GM10266 (cell line): ENCODE data around the gene GSG1L2.

Source experiments
- DNase-seq: peaks from one replicate; pipeline ENCODE4 v3.0.0; 2012; ENCODE audit errors: extremely low spot score
- TF ChIP-seq, protein P1 (sequence below): IDR thresholded peaks from 2 replicates; pipeline ENCODE4 v1.5.1; 2012; ENCODE audit warnings: mild to moderate bottlenecking, low read depth; ENCODE audit not compliant: control insufficient read depth, insufficient read depth; ENCODE audit errors: missing control alignments

GSG1L2 gene

DNA sequence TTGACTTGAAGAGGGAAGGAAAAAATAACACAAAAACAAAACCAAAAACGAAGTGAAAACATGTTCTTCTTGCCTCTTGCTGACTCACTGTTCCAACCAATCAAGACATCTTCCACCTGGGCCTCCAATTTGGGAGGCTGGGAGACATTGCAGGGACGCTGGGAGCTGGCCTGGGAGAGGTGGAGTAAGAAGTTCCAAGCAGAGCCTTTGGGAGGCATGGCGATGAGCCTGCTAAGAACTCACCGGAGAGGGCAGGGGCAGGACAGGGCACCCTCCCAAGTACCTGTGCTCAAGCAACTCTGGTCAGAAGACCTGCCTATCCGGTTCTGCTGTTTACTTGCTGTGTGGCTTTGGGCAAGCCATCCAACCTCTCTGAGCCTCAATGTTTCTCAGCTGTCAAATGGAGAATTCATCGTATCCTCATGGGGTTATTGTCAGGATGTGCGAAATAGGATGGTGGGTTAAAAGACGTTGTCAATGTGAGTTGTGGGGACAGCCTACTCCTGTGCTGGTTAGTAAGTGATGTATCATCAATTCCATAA is 3.0 kb upstream of the GSG1L2 start:
- TF ChIP-seq, protein P1, sequence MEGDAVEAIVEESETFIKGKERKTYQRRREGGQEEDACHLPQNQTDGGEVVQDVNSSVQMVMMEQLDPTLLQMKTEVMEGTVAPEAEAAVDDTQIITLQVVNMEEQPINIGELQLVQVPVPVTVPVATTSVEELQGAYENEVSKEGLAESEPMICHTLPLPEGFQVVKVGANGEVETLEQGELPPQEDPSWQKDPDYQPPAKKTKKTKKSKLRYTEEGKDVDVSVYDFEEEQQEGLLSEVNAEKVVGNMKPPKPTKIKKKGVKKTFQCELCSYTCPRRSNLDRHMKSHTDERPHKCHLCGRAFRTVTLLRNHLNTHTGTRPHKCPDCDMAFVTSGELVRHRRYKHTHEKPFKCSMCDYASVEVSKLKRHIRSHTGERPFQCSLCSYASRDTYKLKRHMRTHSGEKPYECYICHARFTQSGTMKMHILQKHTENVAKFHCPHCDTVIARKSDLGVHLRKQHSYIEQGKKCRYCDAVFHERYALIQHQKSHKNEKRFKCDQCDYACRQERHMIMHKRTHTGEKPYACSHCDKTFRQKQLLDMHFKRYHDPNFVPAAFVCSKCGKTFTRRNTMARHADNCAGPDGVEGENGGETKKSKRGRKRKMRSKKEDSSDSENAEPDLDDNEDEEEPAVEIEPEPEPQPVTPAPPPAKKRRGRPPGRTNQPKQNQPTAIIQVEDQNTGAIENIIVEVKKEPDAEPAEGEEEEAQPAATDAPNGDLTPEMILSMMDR, result no peak
- no peak for DNase-seq

DNA sequence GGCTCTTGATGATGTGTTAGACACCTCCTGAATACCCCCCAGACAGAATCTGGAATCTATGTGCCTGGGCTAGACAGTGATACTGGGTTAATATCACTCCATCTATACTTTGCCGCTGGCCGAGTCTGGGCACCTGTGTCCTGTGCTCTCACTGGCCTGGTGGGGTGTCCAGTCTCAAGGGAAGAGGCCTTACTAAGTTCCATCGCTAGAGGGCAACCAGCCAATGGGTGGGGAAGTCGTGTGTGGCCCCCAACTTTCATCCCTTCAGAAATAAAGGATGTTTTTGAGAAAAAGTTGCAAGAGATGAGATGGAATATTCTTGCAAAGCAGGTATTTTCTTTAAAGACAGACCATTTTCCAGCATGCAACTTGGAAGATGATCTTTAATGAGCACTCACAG is 2.2 kb upstream of the GSG1L2 start:
- no peak for DNase-seq
- TF ChIP-seq, protein P1, result no peak

DNA sequence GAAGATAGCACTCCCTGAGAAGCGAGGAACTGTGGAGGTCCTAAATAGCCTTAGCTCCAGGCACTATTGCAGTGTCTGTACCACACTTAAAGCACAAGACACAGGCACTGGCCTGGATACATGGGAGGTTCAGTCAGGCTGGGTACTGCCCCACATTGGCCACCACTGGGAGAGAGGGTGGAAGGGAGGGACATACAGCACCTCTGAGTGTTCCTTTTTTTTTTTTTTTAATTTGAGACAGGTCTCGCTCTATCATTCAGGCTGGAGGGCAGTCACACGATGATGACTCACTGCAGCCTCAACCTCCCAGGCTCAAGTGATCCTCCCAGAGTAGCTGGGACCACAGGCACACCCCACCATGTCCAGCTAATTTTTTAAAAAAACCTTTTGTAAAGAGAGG is 1.4 kb downstream of the GSG1L2 start:
- TF ChIP-seq, protein P1, result no peak
- DNase-seq, result no peak

DNA sequence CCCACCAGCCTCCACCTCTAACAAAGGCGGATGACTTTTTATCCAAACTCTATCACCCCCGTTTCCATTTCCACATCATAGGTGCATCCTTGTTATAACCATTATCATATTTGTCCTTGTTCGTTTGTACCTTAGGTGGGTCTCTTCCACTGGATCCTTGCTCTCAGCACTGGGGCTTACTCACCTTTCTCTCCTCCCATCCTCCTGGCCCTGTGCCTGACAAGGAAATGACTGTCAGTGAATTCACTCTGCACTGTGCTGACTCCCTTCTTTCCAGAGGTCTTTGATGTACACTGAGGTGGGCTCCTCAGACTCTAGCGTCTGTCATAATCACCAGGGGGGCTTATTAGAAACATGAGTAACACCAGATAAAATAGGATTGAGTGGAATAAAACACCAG is 3.1 kb downstream of the GSG1L2 start:
- TF ChIP-seq, protein P1, result no peak
- DNase-seq, result no peak

DNA sequence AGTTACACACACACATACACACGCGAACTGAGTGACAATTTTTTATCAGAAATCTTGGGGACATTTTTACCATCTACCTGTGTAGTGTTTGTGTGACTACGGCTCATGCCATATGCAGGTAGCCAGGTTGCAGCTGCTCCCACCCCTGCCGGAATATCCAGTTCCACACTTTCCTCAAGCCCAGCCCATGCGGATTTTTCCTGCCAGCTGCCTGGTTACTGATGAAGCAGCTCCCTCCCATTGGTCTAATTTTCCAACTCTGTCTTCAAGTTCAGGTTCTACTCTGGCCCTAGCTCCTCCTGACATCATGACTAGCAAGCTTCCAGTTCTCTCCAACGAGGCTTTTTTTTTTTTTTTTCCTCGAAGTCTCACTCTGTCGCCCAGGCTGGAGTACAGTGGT is 4.8 kb downstream of the GSG1L2 start:
- TF ChIP-seq, protein P1, result no peak
- no peak for DNase-seq

DNA sequence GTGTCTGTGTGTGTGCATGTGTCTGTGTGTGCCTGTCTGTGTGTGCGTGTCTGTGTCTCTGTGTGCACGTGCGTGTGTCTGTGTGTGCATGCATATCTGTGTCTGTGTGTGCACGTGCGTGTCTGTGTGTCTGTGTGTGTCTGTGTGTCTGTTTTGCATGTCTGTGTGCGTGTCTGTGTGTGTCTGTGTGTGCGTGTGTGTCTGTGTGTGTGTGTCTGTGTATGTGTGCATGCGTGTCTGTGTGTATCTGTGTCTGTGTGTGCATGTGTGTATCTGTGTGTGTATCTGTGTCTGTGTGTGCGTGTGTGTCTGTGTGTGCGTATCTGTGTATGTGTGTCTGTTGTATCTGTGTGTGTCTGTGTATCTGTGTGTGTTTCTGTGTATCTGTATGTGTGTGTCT is 5.4 kb downstream of the GSG1L2 start:
- TF ChIP-seq, protein P1, result no peak
- no peak for DNase-seq

DNA sequence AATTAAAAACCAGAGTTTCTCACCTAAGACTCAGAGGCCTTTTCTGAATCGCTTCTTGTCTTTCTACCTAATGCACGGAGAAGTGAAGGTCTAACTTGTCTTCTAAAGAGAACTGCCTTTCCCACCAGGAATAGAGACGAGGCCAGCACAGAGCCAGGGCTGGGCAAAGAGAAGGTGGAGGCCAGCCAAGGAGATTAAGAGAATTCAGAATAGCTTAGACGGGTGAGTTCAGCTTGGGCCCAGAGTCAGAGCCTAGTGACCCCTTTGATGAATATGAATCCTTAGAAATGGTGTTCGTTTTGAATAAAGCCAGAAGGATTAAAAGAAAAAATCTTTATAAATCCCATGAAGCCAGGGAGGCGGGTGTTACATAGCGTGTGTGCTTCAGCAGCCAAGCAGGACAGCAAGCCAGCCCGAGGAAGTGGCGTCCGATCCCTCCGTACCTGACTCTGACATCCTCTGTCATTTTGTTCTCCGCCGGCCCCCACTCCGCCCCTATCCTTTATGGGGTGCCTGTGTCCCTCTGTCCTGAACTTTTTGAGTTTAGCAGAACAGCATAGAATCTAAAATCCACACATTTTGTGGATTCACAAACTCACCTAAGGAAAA is 7.4 kb downstream of the GSG1L2 start:
- TF ChIP-seq, protein P1, result no peak
- DNase-seq, result no peak
